Astrocyte of the spinal cord (primary cell): Measurements from ENCODE around the gene RPAP2.

ENCODE experiments used
- DNase-seq: peaks from one replicate; pipeline ENCODE4 v3.0.0; 2011; ENCODE audit warnings: low read depth, low spot score
- H3K4me3 ChIP-seq: 2 replicates; pipeline ENCODE4 v1.5.1; 2011; ENCODE audit warnings: low read depth, mild to moderate bottlenecking, low read length, moderate library complexity
- CTCF ChIP-seq: IDR thresholded peaks from 2 replicates; pipeline ENCODE4 v1.5.1; 2012; ENCODE audit warnings: low read depth, mild to moderate bottlenecking, low read length, inconsistent platforms
- in situ Hi-C: cut with HindIII; loops from 2 replicates; pipeline ENCODE4 v1.10.0; 2017; ENCODE audit warnings: low sequenced_read_pairs

Gene RPAP2

GRCh38 chr1:92447976-92448375 lies 149.1 kb downstream of the RPAP2 start:
- no peak overlapping the region for H3K4me3 ChIP-seq
- in situ Hi-C loops = no loop called here
- TF ChIP-seq CTCF = no peak
- no peak for DNase-seq
